ENCODE measurements around the gene NUP210.
"Not testable (repeated sequence)": the region's sequence is repeated elsewhere in the genome, so short reads cannot be mapped to it uniquely, and the experiment has no call there.

NUP210 gene

GRCh38 chr3:13428678-13429077 lies 8.6 kb upstream of the NUP210 start:
- DNase-seq, result not testable (repeated sequence)

- DNase-seq, result no peak
Observed at GRCh38 chr3:13427662-13428603, 7.8 kb upstream of the NUP210 start.

- DNase-seq, result no peak
Observed at GRCh38 chr3:13426591-13426990, 6.5 kb upstream of the NUP210 start.

GRCh38 chr3:13425689-13426088 lies 5.6 kb upstream of the NUP210 start:
- DNase-seq, result no peak

GRCh38 chr3:13424865-13425617 lies 4.9 kb upstream of the NUP210 start:
- DNase-seq, result no peak

- no peak for DNase-seq
Observed at GRCh38 chr3:13424141-13424844, 4.2 kb upstream of the NUP210 start.

GRCh38 chr3:13420831-13421765 lies 976 bp upstream of the NUP210 start:
- peak; percentile 57 for DNase-seq

- DNase-seq, result peak; percentile 46
Observed at GRCh38 chr3:13419505-13420044, 547 bp downstream of the NUP210 start.

GRCh38 chr3:13417166-13417947 lies 2.8 kb downstream of the NUP210 start:
- DNase-seq, result no peak

GRCh38 chr3:13415997-13416793 lies 3.9 kb downstream of the NUP210 start:
- no peak for DNase-seq

- no peak for DNase-seq
Observed at GRCh38 chr3:13415236-13415986, 4.7 kb downstream of the NUP210 start.

- peak; percentile 90 for DNase-seq
Observed at GRCh38 chr3:13414040-13414729, 5.9 kb downstream of the NUP210 start.

- no peak for DNase-seq
Observed at GRCh38 chr3:13411186-13411860, 8.8 kb downstream of the NUP210 start.

- DNase-seq, result no peak
Observed at GRCh38 chr3:13408890-13409289, 11.2 kb downstream of the NUP210 start.

- DNase-seq, result no peak
Observed at GRCh38 chr3:13407926-13408325, 12.2 kb downstream of the NUP210 start.

- no peak for DNase-seq
Observed at GRCh38 chr3:13407475-13407874, 12.6 kb downstream of the NUP210 start.

- no peak for DNase-seq
Observed at GRCh38 chr3:13406190-13406589, 13.9 kb downstream of the NUP210 start.

GRCh38 chr3:13405614-13406013 lies 14.5 kb downstream of the NUP210 start:
- no peak for DNase-seq

Measured in suppressor macrophage treated with lipopolysaccharide for 4 hours (primary cell).